GM12873 (cell line): ENCODE results near the gene AAGAB.

ENCODE experiments used
- CTCF ChIP-seq: IDR thresholded peaks from 2 replicates; pipeline ENCODE4 v1.5.1; 2012; ENCODE audit warnings: low read depth, mild to moderate bottlenecking, moderate library complexity, low read length, control low read depth; ENCODE audit not compliant: insufficient read depth; ENCODE audit errors: missing control alignments

Gene AAGAB

GRCh38 chr15:67259379-67259778 lies 4.9 kb upstream of the AAGAB start:
- TF ChIP-seq CTCF = no peak

- TF ChIP-seq CTCF = no peak
These were observed 1.6 kb upstream of the AAGAB start for GRCh38 chr15:67256051-67256450.

DNA sequence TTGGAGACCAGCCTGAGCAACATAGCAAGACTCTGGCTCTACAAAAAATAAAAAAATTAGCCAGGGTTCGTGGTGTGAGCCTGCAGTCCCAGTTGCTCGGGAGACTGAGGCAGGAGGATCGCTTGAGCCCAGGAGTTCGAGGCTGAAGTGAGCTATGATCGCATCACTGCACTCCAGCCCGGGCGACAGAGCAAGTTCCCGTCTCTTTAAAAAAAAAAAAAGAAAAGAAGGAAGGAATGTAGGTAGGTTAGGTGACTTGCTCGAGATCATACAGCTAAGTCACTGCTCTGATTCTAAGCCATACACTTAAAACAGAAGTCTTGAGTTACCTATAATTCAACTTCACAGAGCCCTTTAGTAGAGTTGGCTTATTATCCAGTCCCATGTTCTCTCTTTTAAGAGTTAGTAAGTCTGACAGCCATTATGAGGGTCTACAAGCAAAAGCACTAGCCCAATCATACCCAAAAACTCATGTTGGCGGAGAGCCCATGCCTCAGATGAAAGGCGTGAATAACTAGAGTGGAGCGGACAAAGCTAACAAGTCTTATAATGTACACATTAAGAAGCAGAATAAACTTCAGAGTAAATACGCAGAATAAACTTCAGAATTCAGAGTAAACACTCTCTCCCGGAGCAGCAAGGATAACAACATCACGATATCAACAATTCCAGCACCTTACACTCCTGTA lies 768 bp downstream of the AAGAB start:
- no peak for TF ChIP-seq CTCF

DNA sequence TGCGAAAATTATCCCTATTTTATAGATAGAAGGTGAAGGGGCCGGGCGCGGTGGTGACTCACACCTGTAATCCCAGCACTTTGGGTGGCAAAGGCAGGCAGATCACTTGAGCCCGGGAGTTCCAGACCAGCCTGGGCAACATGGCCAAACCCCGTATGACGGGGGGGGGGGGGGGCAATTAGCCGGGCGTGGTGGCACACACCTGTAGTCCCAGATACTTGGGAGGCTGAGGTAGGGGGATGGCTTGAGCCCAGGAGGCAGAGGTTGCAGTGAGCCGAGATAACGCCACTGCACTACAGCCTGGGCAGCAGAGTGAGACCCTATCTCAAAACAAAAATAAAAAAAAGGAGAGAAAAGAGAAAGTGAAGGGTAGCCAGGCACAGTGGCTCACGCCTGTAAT lies 1.4 kb downstream of the AAGAB start:
- TF ChIP-seq CTCF = no peak

GRCh38 chr15:67251318-67251717 lies 3.1 kb downstream of the AAGAB start:
- no peak for TF ChIP-seq CTCF

GRCh38 chr15:67249830-67250229 lies 4.6 kb downstream of the AAGAB start:
- TF ChIP-seq CTCF = no peak

DNA sequence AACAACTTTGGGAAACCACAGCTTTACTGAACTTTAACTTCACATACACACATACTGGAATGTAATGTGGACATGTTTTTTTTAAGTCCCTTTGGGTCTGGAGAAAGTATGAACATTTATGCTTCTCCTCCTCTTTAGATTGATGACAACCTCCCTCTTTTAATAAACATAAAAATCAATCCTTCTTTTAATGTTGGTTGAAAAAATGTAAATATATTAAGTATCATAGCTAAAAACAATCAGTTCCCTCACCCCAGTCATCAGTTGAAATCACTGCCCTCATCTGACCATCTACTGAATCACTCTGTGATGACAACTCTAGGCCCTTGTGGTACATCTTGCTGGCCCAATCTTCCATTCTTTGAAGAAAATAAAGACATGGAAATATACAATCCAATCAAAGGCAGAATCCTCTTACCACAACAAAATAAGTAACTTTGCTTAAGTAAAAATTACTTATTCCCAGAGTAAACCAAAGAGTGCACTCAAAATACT lies 6.4 kb downstream of the AAGAB start:
- no peak for TF ChIP-seq CTCF
